Glomerular endothelial cell (primary cell): ENCODE measurements around the gene MAML2. TPM values are rescaled to one million over a fixed set of nuclear protein-coding genes. Genes with fewer than 3 reads are reported as not detected.

ENCODE experiments used
- DNase-seq: peaks from one replicate; pipeline ENCODE4 v3.0.0-alpha.2; 2011; ENCODE audit warnings: low read depth, low spot score; ENCODE audit errors: extremely low read depth
- total RNA-seq: library from RNA; depleted of rRNA; stranded (reverse); fragments of >200 nt; gene quantifications from 2 replicates; pipeline ENCODE4 v1.2.3, GENCODE V29; 2015

The MAML2 gene
- total RNA-seq, 1 donor from 2014 or later = 20.0 TPM

DNA sequence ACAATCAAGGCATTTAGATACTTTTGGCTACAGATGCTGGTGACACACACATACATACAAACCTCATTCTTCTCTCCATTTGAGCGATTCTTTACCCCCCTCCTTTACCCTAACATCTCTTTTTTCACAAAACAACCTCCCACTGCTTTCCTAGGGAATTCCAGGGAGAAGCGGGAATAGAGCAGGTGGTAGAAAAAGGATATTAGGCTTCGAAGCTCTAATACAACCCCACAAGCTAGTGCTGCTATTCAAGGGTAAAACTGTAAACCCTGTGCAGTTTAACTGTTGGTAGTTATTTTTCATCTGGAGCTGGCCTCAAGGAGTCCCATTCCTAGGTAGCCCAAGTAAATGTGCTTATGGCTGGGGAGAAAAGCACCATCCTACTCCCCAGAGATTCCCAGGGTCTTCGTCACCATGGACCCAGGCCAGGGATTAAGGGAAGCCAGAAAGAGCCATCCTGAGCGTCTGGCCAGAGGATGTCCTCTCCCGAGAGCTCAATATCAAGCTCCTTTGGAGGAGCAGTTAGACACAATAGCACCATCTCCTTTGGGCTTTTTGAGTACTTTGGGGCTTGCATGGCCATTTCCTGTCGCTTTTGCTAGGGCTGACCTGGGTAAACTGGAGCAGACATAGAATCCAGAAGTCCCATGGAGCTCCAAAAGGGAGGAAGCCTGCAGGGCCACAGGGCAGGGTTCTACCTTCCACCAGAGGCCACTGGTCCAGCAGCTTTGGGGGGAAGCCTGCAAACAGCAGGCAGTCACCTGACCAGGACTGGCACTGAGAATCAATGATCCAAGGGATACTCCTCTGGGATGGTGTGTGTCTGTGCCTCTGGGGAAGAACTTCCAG lies 3.1 kb downstream of the MAML2 start:
- DNase-seq = no peak

- DNase-seq = no peak
Observed at GRCh38 chr11:96338910-96339705, 3.9 kb downstream of the MAML2 start.

DNA sequence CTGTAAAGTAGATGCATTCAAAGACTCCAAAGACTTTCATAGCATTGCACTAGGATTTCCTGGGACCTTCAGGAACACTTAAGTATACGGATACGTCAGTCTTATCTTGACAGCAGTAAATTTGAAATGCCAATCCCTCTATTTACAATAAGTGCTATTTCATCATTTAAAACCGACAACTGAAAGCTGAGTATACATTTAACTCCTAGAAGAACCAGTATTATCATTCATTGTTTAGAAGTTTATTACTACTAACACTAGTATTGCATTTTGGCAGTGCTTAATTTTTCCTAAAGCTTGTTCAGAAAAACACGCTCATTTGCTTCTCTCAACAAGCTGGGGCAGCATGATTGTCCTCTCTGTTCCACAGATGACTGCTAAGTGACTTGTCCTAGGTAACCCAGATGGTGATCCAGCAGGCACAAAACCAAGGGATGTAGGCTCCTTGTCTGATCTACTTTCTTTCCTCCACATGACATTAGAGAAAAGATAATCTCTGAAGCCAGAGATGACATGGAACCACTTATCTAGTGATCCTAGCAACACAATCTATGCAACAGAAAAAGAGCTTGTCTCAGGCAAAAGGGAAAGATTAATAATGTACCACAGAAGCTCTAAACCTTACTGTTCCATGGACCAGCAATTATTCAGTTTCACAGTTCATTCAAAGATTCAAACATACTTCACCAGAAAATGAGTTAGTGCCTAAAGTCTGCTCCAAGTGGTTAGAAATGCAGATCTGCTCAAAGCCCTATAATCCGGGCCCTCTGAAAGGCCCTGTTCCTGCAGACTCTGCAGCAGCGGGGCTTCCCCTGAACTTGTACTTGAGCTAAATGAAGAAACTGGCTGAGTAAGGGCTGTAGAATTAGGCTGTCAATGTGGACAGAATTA lies 5.2 kb downstream of the MAML2 start:
- no peak for DNase-seq

- no peak for DNase-seq
Observed at GRCh38 chr11:96335388-96335787, 7.6 kb downstream of the MAML2 start.

- no peak for DNase-seq
Observed at GRCh38 chr11:96334219-96334618, 8.8 kb downstream of the MAML2 start.

DNA sequence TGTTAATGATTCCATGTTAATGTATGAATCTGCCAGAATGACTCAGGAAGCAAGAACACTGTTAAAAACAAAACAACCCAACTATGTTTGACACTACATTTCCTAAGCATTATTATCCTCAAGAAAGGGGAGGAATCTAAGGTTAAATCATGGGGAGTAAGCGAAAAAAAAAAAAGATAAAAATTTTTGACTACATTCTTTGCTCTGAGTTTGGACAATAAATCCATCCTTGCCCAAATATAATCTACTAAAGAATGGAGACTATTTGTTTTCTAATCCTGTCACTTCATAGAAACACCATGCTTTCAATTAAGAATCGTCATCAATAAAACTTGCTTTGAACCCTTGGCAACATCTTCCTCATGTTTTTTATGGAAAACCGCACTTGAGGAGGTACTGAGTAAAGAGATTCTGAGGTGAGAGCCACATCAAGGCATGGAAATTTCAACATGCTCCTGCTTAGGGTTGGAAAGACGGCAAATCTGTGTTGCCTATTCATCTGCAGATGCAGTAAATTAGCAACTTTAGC lies 9.7 kb downstream of the MAML2 start:
- DNase-seq = no peak

GRCh38 chr11:96332126-96332771 lies 10.7 kb downstream of the MAML2 start:
- no peak for DNase-seq

- no peak for DNase-seq
Observed at GRCh38 chr11:96331699-96332116, 11.3 kb downstream of the MAML2 start.

- no peak for DNase-seq
Observed at GRCh38 chr11:96330511-96330859, 12.5 kb downstream of the MAML2 start.

- DNase-seq = no peak
Observed at GRCh38 chr11:96329855-96330510, 13.0 kb downstream of the MAML2 start.

DNA sequence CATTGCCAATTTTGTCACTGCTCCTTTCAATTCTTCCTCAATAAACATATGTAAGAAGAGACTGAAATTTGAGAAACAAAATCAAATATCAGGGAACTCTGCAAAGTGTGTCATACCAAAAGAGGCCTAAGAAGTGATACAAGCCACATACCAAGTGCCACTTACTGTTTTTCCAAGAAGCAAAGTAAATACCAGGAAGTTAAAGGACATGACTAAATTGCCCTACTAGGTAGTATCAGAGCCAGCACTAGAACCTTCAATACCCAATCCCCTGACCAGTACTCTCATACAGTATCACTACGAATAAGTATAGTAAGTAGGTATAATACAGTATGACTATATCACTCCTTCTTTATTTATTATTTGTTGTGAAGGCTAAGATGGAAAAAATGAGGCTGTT lies 13.6 kb downstream of the MAML2 start:
- no peak for DNase-seq

DNA sequence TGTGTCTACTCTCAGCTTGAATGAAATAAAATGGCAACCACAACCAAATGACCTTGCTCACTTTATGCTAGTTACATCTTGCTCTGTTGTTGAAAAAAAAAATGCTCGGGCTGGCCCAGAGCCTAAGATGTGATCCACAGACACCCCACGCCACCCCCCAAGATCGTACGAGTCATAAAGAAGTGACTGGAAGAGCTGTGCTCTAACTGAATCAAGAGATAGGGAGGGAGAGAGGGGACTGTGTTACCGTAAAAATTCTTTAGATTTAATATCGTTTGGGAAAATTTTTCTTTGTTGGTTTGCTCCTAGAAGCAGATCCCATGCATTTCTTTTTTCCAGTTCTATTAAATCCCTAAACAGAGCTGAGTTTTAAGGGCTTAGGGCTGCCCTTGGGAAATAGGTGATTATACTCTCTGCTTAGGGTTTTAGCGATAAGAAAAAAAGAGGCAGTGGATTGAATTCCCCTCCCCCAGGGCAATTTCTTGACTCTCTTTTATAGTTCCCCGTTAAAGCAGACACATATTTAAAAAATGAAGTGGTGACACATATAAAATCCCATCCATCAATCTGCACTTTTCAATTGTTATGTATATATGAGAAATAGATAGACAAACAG lies 14.5 kb downstream of the MAML2 start:
- DNase-seq = no peak

- DNase-seq = no peak
Observed at GRCh38 chr11:96326959-96327358, 16.0 kb downstream of the MAML2 start.

DNA sequence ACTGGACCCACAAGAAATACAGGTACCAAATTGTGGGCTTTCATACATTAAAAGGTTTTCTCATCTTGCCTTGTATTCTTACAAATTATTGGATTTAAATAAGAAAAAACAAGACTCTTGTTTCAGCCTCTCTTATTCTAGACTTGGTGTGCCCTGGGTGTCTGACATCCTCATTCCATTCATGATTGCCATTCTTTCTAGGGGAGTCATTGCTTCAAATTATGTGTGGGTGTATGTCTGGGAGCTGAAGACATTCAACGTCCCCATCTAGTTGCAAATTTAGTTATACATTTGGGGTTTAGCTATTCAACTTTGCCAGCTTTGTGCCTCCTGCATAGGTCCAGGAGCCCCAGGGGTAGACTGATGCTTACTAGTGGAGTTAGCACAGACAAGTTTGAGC lies 18.1 kb downstream of the MAML2 start:
- no peak for DNase-seq

DNA sequence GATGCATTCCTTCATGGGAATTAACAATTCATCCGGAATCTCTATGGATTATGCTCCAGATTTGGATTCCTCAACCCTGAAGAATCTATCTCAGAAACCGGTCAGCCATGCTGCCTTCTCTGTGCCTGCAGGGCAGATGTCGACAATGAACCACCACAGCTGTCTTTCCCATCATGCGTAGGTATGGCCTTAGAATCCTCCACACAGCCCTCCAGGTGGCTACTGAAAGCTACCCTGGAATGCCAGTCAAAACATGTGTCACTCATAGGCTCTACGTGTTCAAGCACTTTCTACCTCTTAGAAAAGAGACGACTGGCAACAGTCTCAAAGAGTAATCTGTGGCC lies 19.4 kb downstream of the MAML2 start:
- no peak for DNase-seq

DNA sequence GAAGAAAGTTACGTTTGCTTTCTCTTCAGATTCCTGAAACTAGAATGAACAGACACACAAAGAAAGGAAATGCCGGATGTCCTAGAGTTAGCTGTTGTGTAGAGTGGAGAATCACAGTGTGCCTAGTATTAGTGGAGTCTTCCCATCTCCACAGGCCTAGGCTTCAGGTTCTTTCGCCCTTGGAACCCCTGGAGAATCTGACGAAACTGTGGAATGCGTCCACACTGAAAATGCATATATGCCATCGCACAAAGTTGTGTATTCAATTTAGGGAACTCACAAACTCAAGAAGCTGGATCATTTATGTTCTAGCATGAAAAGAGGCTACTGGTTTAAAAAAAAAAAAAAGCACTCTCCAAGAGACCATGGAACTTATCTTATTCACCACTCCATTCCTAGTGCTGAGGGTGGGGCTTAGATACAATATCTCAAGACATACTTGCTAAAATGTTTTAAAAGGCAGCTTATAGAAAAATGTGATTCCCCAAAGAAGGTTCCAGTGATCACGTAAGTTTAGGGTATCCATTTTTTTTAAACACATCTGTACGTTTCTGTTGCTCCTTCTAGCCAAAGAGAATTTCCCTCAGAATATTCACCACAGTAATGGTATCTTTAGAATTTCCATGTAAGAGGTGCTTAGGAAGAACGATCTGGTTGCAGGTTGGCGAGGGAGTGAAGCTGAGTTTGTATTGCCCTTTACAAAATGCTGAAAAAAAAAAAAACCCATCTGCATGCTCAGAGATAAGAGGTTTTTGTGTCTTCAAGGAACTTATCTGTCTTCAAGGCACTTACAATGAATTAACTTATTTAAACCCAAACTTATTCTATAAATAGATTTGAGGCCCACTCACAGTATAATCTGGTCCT lies 20.0 kb downstream of the MAML2 start:
- DNase-seq = no peak

DNA sequence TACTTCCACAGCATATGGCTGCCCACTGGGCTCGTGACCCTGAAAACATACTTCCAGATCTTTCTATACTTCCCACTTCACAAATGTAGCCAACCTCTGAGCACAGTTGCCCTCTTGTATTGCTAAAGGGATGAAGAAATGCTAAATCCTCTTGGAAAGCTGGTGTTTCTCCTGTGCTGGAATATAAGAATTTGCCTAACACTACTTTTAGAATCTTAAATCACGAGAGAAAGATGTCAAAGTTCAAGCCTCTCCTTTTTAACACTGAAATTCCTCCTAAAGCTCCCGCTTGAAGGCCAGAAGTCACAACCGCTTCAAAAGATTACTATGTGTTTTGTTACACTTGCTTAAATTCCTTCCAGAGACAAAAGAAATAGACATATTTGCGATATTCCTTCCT lies 21.9 kb downstream of the MAML2 start:
- DNase-seq = no peak

DNA sequence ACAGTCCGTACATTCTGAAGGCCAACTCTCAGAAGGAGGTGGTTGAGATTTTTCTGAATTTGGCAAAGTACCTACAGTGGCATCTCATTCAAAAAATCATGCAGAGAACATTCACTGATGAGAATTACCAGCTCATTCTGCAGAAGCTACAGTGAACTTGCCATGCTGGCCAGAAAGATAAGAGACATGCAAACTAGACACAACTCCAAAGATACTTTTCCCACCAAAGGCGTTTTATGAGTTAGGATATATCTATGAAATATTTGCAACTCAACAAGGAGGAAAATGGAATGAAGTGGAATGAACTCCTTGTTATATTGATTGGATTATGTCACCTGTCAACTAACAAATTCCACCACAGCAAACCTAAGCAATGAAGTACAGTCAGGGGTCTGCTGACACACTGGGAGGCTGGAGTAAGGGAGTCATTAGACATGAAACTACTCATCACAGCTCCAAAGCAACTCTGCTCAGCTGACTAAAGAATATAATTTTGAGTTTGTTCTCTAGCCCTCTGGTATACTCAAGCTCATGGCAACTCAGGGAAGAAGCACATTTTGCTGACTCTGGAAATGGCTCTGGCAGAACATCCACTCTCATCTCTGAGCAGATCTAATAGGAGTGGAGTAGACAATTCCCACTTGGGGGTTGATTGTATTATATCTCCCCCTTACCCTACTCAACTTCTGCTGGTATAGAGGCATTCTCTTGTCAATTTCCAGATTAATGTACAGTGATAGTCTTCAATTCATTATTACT lies 22.9 kb downstream of the MAML2 start:
- no peak for DNase-seq
